IMR-90 (cell line): ENCODE results near the gene RALGPS1.

Experiments
- CEBPB ChIP-seq: IDR thresholded peaks from 2 replicates; pipeline ENCODE4 v1.6.1; 2012; ENCODE audit warnings: low read depth, low read length, improper control_type of control experiment
- CHD1 ChIP-seq: IDR thresholded peaks from 2 replicates; pipeline ENCODE4 v1.6.1; 2012; ENCODE audit warnings: low read depth, low read length, improper control_type of control experiment
- MAFK ChIP-seq: IDR thresholded peaks from 2 replicates; pipeline ENCODE4 v1.6.1; 2012; ENCODE audit warnings: low read depth, low read length, improper control_type of control experiment
- MAZ ChIP-seq: IDR thresholded peaks from 2 replicates; pipeline ENCODE4 v1.6.1; 2012; ENCODE audit warnings: low read depth, mild to moderate bottlenecking, low read length, improper control_type of control experiment, moderate library complexity, borderline replicate concordance
- MXI1 ChIP-seq: IDR thresholded peaks from 2 replicates; pipeline ENCODE4 v1.6.1; 2012; ENCODE audit warnings: low read depth, mild to moderate bottlenecking, low read length, moderate library complexity, borderline replicate concordance
- POLR2A ChIP-seq: IDR thresholded peaks from 2 replicates; pipeline ENCODE4 v1.6.1; 2012; ENCODE audit warnings: mild to moderate bottlenecking, low read depth, low read length
- SMC3 ChIP-seq: fragments of 150-350 bp; IDR thresholded peaks from 2 replicates; pipeline ENCODE4 v1.6.1; 2016; ENCODE audit warnings: low read depth, mild to moderate bottlenecking, antibody characterized with exemption, low read length, moderate library complexity
- USF2 ChIP-seq: fragments of 150-350 bp; IDR thresholded peaks from 2 replicates; pipeline ENCODE4 v1.6.1; 2017; ENCODE audit warnings: mild to moderate bottlenecking, antibody characterized with exemption, low read length, low read depth
- TF ChIP-seq, protein P1 (sequence below): conservative IDR thresholded peaks from 2 replicates; pipeline ENCODE4 v1.5.1; 2012; ENCODE audit warnings: mild to moderate bottlenecking, low read depth, low read length, improper control_type of control experiment
- TF ChIP-seq, protein P2 (sequence below): fragments of 150-350 bp; IDR thresholded peaks from 2 replicates; pipeline ENCODE4 v1.6.1; 2016; ENCODE audit warnings: low read depth, mild to moderate bottlenecking, low read length, moderate library complexity, borderline replicate concordance

GRCh38 chr9:127097683-127098082 is 183.1 kb downstream of the RALGPS1 start:
- TF ChIP-seq CEBPB, result no peak
- TF ChIP-seq, protein P1, sequence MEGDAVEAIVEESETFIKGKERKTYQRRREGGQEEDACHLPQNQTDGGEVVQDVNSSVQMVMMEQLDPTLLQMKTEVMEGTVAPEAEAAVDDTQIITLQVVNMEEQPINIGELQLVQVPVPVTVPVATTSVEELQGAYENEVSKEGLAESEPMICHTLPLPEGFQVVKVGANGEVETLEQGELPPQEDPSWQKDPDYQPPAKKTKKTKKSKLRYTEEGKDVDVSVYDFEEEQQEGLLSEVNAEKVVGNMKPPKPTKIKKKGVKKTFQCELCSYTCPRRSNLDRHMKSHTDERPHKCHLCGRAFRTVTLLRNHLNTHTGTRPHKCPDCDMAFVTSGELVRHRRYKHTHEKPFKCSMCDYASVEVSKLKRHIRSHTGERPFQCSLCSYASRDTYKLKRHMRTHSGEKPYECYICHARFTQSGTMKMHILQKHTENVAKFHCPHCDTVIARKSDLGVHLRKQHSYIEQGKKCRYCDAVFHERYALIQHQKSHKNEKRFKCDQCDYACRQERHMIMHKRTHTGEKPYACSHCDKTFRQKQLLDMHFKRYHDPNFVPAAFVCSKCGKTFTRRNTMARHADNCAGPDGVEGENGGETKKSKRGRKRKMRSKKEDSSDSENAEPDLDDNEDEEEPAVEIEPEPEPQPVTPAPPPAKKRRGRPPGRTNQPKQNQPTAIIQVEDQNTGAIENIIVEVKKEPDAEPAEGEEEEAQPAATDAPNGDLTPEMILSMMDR, result no peak
- no peak for TF ChIP-seq POLR2A
- no peak for TF ChIP-seq MAFK
- TF ChIP-seq, protein P2, sequence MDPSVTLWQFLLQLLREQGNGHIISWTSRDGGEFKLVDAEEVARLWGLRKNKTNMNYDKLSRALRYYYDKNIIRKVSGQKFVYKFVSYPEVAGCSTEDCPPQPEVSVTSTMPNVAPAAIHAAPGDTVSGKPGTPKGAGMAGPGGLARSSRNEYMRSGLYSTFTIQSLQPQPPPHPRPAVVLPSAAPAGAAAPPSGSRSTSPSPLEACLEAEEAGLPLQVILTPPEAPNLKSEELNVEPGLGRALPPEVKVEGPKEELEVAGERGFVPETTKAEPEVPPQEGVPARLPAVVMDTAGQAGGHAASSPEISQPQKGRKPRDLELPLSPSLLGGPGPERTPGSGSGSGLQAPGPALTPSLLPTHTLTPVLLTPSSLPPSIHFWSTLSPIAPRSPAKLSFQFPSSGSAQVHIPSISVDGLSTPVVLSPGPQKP, result no peak
- no peak for TF ChIP-seq CHD1
- no peak for TF ChIP-seq USF2
- TF ChIP-seq MAZ, result no peak
- no peak for TF ChIP-seq SMC3
- no peak for TF ChIP-seq MXI1
